DND-41 (cell line): ENCODE results near the gene PWWP2B.

Experiments
- ATAC-seq: fragments of 200-7000 bp; cut with Tn5 transposase; 3 replicates; pipeline ENCODE4 v1.9.1; 2021; ENCODE audit warnings: low read depth; ENCODE audit not compliant: insufficient read depth
- DNase-seq: peaks from one replicate; pipeline ENCODE4 v3.0.0-alpha.2; 2020
- H2AFZ ChIP-seq: 2 replicates; pipeline ENCODE4 v1.6.0; 2012; ENCODE audit warnings: low read depth, low read length
- H3K27ac ChIP-seq: 2 replicates; pipeline ENCODE4 v1.5.1; 2012; ENCODE audit warnings: low read length, inconsistent platforms
- H3K27me3 ChIP-seq: fragments of 200-600 bp; sonication (generic); 2 replicates; pipeline ENCODE4 v1.6.0; 2012; ENCODE audit warnings: low read length, mild to moderate bottlenecking, inconsistent platforms; ENCODE audit not compliant: insufficient read depth, poor library complexity
- H3K36me3 ChIP-seq: 2 replicates; pipeline ENCODE4 v1.5.1; 2012; ENCODE audit warnings: low read length, inconsistent platforms; ENCODE audit not compliant: insufficient read depth
- H3K4me1 ChIP-seq: 2 replicates; pipeline ENCODE4 v1.5.1; 2012; ENCODE audit warnings: mild to moderate bottlenecking, low read length; ENCODE audit not compliant: insufficient read depth
- H3K4me2 ChIP-seq: 2 replicates; pipeline ENCODE4 v1.6.0; 2012; ENCODE audit warnings: mild to moderate bottlenecking, moderate library complexity, low read length, inconsistent platforms; ENCODE audit not compliant: insufficient read depth
- H3K4me3 ChIP-seq, 2 experiments: fragments of 200-600 bp in 1 of 2; shearing (Covaris generic) in 1 of 2; 2 replicates each; pipeline ENCODE4 v1.5.1; 2012 to 2016; ENCODE audit warnings: inconsistent platforms in 2 of 2, low read length in 2 of 2, mild to moderate bottlenecking in 2 of 2, low read depth in 1 of 2, moderate library complexity in 1 of 2
- H3K79me2 ChIP-seq: 2 replicates; pipeline ENCODE4 v1.6.0; 2012; ENCODE audit warnings: low read length, inconsistent platforms; ENCODE audit not compliant: insufficient read depth
- H3K9ac ChIP-seq: 2 replicates; pipeline ENCODE4 v1.6.0; 2012; ENCODE audit warnings: low read depth, mild to moderate bottlenecking, inconsistent platforms, low read length, moderate library complexity
- H3K9me3 ChIP-seq: 2 replicates; pipeline ENCODE4 v1.5.1; 2012; ENCODE audit warnings: low read length, moderate library complexity, mild to moderate bottlenecking, inconsistent platforms; ENCODE audit not compliant: insufficient read depth, severe bottlenecking
- H4K20me1 ChIP-seq: 2 replicates; pipeline ENCODE4 v1.6.0; 2012; ENCODE audit warnings: low read length; ENCODE audit not compliant: insufficient read depth
- CTCF ChIP-seq: IDR thresholded peaks from 2 replicates; pipeline ENCODE4 v1.5.1; 2012; ENCODE audit warnings: borderline replicate concordance, low read length, moderate library complexity, mild to moderate bottlenecking; ENCODE audit not compliant: poor library complexity, severe bottlenecking; ENCODE audit errors: extremely low read depth
- EZH2 ChIP-seq: IDR thresholded peaks from 3 replicates; pipeline ENCODE4 v1.6.1; 2012; ENCODE audit warnings: borderline replicate concordance, low read depth, mild to moderate bottlenecking, moderate library complexity, low read length, inconsistent platforms; ENCODE audit not compliant: severe bottlenecking

The PWWP2B gene

GRCh38 chr10:132407243-132407746 is 10.3 kb downstream of the PWWP2B start:
- ATAC-seq = no peak
- no peak overlapping the region for H3K27ac ChIP-seq
- no peak for DNase-seq
- no peak overlapping the region for H3K9ac ChIP-seq
- H3K9me3 ChIP-seq = no peaks in the 10 kb centered on the region
- H3K4me3 ChIP-seq = no peak overlapping the region
- peaks cover 59% of the 10 kb centered on the region for H4K20me1 ChIP-seq
- no peaks in the 10 kb centered on the region for H3K4me1 ChIP-seq
- H3K27me3 ChIP-seq = no peaks in the 10 kb centered on the region
- no peaks in the 10 kb centered on the region for H3K79me2 ChIP-seq
- H3K4me2 ChIP-seq = no peak overlapping the region
- peaks cover 14% of the 10 kb centered on the region for H3K36me3 ChIP-seq
- no peak overlapping the region for H2AFZ ChIP-seq
- TF ChIP-seq EZH2 (no peak), CTCF (no peak)

- no peaks in the 10 kb centered on the region for H3K4me1 ChIP-seq
- H3K36me3 ChIP-seq = peaks cover 14% of the 10 kb centered on the region
- H2AFZ ChIP-seq = no peak overlapping the region
- H3K9ac ChIP-seq = no peak overlapping the region
- TF ChIP-seq CTCF (no peak), EZH2 (no peak)
- H3K27me3 ChIP-seq = no peaks in the 10 kb centered on the region
- H4K20me1 ChIP-seq = peaks cover 54% of the 10 kb centered on the region
- ATAC-seq = no peak
- no peak for DNase-seq
- H3K4me3 ChIP-seq = no peak overlapping the region
- no peak overlapping the region for H3K27ac ChIP-seq
- H3K9me3 ChIP-seq = no peaks in the 10 kb centered on the region
- no peak overlapping the region for H3K4me2 ChIP-seq
- no peaks in the 10 kb centered on the region for H3K79me2 ChIP-seq
Measured at GRCh38 chr10:132407846-132408278, 10.9 kb downstream of the PWWP2B start.

GRCh38 chr10:132408367-132408781 is 11.4 kb downstream of the PWWP2B start:
- TF ChIP-seq EZH2 (no peak), CTCF (no peak)
- no peaks in the 10 kb centered on the region for H3K9me3 ChIP-seq
- H3K27me3 ChIP-seq = no peaks in the 10 kb centered on the region
- H4K20me1 ChIP-seq = peaks cover 49% of the 10 kb centered on the region
- no peaks in the 10 kb centered on the region for H3K79me2 ChIP-seq
- no peak overlapping the region for H3K27ac ChIP-seq
- no peak overlapping the region for H3K9ac ChIP-seq
- no peak overlapping the region for H3K4me3 ChIP-seq
- no peak overlapping the region for H3K4me2 ChIP-seq
- DNase-seq = no peak
- no peak overlapping the region for H2AFZ ChIP-seq
- ATAC-seq = no peak
- H3K4me1 ChIP-seq = no peaks in the 10 kb centered on the region
- H3K36me3 ChIP-seq = peaks cover 14% of the 10 kb centered on the region
